Suprapubic skin (tissue), 3 donors: ENCODE measurements around the gene PLEKHG3.

ENCODE experiments used
- POLR2A ChIP-seq, 2 donors: fragments of 450-650 bp; IDR thresholded peaks; one replicate each; pipeline ENCODE4 v1.6.1; 2017; ENCODE audit warnings: antibody characterized with exemption in 2 of 2, mild to moderate bottlenecking in 2 of 2, moderate library complexity in 2 of 2
- TF ChIP-seq, protein P1 (sequence below), 2 donors: fragments of 200-600 bp in 1 of 2; fragments of 450-650 bp in 1 of 2; sonication (generic) in 1 of 2; IDR thresholded peaks; one replicate each; pipeline ENCODE4 v1.5.1; 2016 to 2019; ENCODE audit warnings: antibody characterized with exemption in 2 of 2, mild to moderate bottlenecking in 1 of 2, moderate library complexity in 1 of 2

DNA sequence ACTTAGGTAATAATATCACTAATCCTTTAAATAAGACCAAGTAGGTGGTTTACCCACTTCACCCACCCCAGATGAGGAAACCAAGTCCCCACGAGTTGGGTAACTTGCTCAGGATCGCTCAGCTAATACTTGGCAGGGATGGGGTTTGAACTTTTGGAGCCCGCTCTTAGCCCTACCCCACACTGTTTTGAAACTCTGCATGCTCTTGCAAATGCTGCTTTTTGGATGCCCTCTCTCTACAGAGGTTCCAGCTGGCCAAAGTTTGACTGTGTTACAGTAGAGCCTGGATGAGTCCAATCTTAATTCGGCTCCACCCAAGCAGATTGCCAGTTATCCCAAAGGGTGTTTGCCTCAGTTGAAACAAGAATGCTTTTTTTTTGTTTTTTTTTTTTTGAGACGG lies 6.8 kb downstream of the PLEKHG3 start:
- TF ChIP-seq, protein P1, sequence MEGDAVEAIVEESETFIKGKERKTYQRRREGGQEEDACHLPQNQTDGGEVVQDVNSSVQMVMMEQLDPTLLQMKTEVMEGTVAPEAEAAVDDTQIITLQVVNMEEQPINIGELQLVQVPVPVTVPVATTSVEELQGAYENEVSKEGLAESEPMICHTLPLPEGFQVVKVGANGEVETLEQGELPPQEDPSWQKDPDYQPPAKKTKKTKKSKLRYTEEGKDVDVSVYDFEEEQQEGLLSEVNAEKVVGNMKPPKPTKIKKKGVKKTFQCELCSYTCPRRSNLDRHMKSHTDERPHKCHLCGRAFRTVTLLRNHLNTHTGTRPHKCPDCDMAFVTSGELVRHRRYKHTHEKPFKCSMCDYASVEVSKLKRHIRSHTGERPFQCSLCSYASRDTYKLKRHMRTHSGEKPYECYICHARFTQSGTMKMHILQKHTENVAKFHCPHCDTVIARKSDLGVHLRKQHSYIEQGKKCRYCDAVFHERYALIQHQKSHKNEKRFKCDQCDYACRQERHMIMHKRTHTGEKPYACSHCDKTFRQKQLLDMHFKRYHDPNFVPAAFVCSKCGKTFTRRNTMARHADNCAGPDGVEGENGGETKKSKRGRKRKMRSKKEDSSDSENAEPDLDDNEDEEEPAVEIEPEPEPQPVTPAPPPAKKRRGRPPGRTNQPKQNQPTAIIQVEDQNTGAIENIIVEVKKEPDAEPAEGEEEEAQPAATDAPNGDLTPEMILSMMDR (IDR thresholded peaks at IDR 0.05), result no peak
- TF ChIP-seq POLR2A (IDR thresholded peaks at IDR 0.05), result no peak
